ENCODE measurements around the gene TRIM72. TPM values are rescaled to one million over a fixed set of nuclear protein-coding genes. Genes with fewer than 3 reads are reported as not detected.

Gene TRIM72
- total RNA-seq, 1 donor from 2014 or later, result 117 TPM

Small RNA genes within 50 kb of the gene (small RNA-seq; reads per million reads assigned to genes)
- gene AC009088.4 (ENCODE audit: low replicate concordance) (not detected), gene NDUFA3P6 (ENCODE audit: low replicate concordance) (not detected)

Other genes with a start within 250 kb of the TRIM72 start
- 15.9 TPM for gene HSD3B7, start 228.9 kb upstream of the TRIM72 start, total RNA-seq
- 0.92 TPM for gene STX1B, start 203.5 kb upstream of the TRIM72 start, total RNA-seq
- gene STX4, start 180.6 kb upstream of the TRIM72 start, total RNA-seq, result 26.8 TPM
- gene ZNF668, start 139.9 kb upstream of the TRIM72 start, total RNA-seq, result 5.0 TPM
- 14.7 TPM for gene ZNF646, start 139.7 kb upstream of the TRIM72 start, total RNA-seq
- gene PRSS53, start 125.2 kb upstream of the TRIM72 start, total RNA-seq, result 2.9 TPM
- gene VKORC1, start 119.3 kb upstream of the TRIM72 start, total RNA-seq, result 64.2 TPM
- gene BCKDK, start 105.7 kb upstream of the TRIM72 start, total RNA-seq, result 13.0 TPM
- gene KAT8, start 96.5 kb upstream of the TRIM72 start, total RNA-seq, result 55.5 TPM
- 17.6 TPM for gene PRSS8, start 78.4 kb upstream of the TRIM72 start, total RNA-seq
- gene PRSS36, start 64.1 kb upstream of the TRIM72 start, total RNA-seq, result not detected
- 82.2 TPM for gene FUS, start 34.0 kb upstream of the TRIM72 start, total RNA-seq
- gene PYCARD, start 11.4 kb upstream of the TRIM72 start, total RNA-seq, result 15.2 TPM
- not detected for gene PYDC1, start 3.0 kb downstream of the TRIM72 start, total RNA-seq
- gene ITGAM, start 45.9 kb downstream of the TRIM72 start, total RNA-seq, result 4.1 TPM
- gene ITGAX, start 141.1 kb downstream of the TRIM72 start, total RNA-seq, result 2.7 TPM
- not detected for gene ITGAD, start 179.2 kb downstream of the TRIM72 start, total RNA-seq
- 63.5 TPM for gene COX6A2, start 214.2 kb downstream of the TRIM72 start, total RNA-seq
- gene ZNF843, start 228.7 kb downstream of the TRIM72 start, total RNA-seq, result 3.2 TPM
- gene ARMC5, start 245.4 kb downstream of the TRIM72 start, total RNA-seq, result 7.2 TPM

All from tongue (tissue), 2 donors.